ENCODE data around the gene UBE2E2.

The UBE2E2 gene

DNA sequence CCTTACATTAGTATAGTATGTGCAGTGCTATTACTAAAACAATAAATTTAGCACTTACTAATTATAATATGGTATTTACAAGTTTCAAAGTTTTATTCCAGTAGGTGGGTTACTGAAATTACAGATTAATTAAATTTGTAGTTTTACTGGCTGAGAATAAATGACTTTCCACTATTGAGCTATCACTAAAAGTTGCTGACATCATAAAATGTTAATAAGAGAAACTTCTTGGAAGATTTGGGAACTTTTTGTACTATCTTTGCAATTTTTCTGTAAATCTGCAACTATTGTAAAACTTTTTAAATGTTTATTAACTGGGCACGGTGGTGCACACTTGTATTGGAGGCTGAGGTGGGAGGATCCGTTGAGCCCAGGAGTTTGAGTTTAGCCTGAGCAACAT is 247.7 kb downstream of the UBE2E2 start:
- DNase-seq = no peak

DNA sequence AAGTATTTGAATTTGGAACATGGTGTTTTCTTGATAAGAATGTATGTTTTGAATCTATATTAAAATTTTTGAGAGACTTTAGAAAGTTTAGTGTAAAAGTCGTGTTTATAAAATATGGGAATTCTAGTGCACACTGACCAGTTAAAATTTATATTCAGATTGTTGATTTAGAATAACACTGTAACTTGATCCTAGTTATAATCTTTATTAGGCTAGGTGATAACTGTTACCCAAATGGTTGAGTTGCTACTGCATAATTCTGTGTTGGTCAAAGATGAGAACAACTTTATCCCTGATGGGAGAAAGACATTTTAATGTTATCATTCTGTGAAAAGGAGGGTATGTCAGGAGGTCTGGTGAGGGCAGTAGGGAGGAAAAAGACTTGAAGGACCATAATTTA is 249.3 kb downstream of the UBE2E2 start:
- DNase-seq = no peak

DNA sequence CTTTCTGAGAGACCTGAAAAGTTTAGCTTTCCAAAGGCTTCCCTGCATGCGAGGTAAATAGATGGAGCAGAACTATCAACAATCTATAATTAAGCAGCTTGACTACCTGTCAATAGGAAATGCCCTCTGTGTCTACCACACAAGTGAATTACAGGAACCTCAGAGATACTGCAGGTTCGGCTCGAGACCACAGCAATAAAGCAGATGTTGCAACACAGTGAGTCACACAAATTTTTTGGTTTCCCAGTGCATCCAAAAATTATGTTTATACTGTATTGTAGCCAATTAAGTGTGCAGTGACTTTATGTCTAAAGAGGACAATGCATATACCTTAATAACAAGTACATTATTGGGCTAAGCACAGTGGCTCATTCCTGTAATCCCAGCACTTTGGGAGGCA is 252.0 kb downstream of the UBE2E2 start:
- no peak for DNase-seq

DNA sequence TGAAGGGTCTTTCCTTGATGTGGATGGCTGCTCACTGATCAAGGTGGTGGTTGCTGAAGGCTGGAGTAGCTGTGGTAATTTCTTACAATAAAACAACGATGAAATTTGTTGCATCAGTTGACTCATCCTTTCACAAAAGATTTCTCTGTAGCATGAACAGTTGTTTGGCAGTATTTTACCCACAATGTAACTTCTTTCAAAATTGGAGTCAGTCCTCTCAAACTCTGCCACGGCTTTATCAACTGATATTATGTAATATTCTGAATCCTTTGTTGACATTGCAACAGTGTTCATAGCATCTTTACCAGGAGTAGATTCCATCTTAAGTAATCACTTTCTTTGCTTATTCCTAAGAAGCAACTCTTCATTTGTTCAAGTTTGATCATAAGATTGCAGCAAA is 252.6 kb downstream of the UBE2E2 start:
- DNase-seq = no peak

DNA sequence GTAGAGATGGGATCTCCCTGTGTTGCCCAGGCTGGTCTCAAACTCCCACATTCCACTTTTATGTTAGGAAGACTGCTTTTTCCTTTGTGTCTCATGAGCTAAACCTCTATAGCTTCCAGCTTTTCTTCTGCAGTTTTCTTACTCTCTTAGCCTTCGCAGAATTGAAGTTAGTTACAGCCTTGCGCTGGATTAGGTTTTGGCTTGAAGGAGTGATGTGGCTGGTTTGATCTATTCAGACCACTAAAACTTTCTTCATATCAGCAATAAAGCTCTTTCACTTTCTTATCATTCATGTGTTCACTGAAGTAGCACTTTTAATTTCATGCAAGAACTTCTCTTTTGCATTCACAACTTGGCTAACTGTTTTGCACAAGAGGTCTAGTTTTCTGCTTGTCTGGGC is 254.6 kb downstream of the UBE2E2 start:
- no peak for DNase-seq

DNA sequence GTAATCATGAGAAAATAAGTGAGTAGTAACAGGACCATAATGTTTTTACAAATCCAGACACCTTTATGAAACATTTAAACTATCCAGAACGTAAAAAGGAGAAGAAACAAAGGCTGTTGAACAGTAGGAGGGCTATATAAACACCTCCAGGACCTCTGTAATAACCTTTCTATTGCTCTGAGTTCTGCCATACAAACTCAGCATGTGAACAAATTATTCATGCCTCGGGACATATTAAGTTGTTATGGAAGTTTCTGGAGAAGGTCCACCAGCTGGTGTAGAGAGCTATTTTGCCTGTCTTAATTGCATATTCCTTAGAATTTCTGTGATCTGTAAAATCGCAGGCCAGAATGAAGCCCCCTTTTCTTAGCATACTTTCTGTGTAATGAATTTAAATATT is 256.3 kb downstream of the UBE2E2 start:
- DNase-seq = no peak

DNA sequence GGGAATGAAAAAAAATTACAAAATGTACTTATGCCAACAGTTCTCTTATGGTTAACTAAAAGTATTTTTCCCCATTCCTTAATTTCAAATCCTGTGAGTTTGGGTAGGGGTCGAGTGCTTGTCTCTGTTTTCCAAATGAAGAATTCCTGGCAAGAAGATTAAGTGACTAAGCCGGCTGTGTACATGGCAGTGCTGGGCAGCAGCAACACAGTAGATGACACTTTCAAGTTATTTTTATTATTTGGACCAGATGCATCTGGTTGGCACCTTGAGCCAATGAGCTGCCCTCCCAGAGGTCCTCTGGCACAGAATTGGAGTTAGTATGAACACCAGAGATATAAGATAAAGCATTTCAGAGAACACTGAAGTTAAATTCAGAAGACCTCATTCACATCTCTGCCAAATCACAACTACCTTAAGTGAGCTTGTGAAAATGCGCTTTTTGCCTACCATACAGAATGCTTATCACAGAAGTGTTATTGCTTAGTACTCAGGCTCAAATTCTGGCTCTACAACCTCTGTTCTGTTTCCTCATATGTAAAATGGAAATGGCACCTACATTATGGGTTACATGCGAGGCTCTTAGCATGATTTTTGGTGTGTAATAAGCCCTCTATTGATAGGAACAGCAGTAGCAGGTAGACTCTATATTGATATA is 256.9 kb downstream of the UBE2E2 start:
- DNase-seq = no peak

DNA sequence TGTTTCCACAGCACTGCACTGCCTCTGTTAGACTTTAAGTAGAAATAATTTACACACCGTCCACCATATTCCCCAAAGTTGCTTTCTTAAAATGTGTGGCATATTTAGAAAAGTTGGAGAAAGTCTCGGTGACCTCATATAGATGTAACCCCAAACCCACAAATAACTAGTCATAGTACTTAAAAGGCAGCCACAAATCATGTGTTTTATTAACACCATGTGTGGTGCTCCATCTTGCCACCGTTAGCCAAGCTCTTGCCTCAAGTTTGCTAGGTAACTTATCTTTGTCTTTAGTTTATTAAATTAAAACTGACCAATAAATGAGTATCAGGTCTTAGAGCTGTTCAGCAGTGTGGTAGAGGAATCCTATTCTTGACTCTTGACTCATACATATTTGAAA is 257.9 kb downstream of the UBE2E2 start:
- no peak for DNase-seq

DNA sequence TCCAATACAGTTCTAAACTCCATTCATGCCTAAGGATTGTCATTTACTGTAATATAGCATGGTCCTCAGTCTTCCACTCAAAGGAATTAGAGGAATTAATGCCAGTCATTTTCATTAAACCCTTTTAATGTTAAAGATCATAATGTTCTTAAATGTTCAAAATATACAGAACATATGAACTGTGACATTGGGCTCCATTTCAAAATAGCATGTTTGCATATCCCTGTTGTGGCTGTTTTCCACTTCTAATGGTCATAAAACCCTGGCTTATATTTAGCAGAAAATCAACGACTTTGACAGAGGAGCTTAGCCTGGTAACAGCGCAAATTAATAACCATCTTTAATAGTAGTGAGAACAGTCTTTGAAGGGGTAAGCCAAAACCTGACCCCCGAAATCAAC is 260.7 kb downstream of the UBE2E2 start:
- no peak for DNase-seq

DNA sequence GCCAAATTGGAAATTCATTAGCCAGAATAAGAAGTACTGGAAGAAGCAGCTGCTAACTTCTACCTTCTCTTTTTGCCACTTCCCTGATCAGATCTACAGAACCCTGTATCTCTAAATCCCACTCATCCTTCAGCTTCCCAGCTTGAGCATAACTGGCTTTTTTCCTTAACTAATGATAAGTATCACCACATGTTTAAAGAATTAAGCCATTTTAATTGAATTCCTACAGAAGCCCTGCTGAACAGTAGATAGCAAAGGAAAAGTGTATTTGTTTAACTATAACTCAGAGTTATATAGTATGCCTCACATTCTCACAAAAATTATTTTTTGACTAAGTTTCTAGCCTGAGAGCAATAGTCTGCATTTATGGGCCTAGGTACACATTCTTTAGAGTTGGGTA is 262.4 kb downstream of the UBE2E2 start:
- DNase-seq = no peak

DNA sequence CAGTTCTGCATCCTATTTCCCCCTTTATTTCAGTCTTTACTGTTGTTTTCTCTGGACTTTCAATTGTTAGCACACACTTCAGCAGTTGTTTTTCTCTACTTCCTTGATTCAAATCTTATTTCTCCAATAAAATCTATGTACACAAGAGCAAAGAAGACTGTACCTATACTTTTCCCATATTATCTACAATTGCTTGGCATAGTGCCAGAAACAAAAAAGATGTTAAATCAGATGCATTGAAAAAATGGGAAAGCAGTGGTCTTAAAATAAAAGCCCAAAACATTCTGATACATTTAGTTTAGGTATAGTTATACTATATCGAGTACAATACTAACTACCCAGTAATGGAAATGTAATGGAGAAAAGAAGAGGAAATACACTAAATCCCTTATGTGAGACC is 265.1 kb downstream of the UBE2E2 start:
- no peak for DNase-seq

DNA sequence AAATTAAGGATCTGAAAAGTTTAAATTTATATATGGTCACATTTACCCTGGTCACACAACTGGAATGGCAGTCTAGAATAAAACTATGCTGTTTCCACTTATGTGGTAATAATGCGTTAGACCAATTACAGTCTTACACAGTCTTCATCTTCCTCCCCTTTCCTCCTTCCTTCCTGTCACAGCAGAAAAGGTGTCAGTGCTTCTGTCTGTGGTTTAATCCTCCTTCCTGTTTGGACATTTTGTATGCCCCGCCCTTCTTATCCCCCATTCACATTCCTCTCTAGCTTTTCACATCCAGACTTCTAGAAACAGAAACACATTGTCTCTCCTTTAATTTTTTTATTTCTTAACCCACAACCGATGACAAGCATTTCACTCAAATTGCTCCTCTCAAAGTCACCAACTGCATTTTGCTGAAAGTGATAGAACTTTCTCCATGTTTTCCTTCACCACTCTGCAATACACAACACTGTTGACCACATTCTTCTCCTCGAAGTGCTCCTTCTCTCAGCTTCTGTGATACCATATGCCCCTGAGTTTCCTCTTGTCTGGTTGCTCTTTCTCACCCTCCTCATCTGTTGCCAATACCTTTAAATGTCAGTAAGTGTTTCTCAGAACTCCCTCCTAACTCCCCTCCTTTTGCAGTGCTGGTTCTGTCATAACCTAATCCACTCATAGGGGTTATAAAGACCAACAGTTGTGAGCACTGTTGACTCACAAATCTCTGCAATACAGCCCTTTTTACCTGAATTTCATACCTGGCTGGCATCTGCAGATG is 271.6 kb downstream of the UBE2E2 start:
- DNase-seq = no peak

DNA sequence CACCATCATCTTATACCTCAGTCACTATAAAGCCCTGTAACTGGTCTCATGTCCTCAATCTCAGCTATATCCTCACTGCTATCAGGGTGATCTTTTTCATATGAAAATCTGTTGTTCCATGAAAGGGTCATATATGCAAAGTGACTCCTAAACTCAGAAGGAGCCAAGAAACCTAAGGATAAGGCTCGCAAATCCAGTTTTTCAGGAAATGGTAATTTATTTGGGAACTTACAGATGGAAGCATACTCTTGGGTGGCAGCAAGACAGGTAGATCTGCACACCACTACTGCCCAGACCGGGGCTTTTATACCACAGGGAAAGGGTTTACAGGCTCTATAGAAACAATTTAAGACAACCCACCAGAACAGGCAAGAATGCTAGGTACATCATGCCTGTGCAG is 272.3 kb downstream of the UBE2E2 start:
- no peak for DNase-seq

DNA sequence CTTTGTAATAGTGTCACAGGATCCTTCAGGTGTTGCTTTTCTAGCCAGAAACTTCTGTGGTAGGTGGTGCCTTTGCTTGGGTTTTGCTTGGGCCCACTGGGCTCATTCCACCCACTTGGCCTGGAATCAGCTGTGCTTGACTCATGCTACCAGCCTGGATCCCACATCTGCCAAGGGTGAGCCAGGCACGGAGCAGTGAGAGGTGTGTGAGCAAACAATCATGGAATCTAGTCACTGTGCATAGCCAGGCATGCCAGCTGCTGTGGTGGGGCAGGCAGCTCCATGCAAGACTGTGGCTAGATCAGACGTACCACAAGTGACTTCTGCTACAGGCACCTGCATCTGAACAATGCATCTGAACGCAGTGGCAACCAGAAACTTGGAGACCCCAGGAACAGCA is 275.9 kb downstream of the UBE2E2 start:
- no peak for DNase-seq

DNA sequence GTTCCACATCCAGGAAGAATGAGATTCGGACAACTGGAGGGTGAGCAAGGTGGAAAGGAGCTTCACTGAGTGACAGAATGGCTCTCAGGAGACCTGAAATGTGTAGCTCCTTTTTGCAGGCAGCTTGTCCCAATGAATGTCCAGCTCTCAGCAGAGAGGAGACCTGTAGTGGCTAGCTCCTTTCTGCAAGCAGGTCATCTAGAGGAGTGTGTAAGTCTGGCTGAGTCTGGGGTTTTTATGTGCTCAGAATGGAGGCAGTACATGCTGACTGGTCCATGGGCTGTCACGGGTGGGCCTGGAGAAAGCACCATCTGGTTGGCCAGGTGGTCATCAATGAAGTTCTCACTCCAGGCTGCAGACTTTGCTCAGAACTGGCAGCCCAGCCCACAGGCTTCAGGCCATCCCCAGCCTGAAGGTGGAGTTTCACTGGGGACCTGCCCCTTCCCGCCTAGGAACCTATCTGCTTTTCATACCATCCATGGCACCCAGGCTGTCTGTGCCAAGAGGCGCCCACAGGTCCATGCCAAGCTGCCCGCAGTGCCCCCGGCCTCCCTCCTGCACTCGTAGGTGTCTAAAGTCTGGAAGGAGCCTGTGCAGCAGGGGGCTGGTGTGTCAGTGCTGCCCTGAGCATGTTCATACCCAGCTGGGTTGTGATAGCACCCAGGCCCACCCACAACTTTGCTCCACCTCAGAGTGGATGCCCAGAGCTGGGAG is 276.6 kb downstream of the UBE2E2 start:
- no peak for DNase-seq

DNA sequence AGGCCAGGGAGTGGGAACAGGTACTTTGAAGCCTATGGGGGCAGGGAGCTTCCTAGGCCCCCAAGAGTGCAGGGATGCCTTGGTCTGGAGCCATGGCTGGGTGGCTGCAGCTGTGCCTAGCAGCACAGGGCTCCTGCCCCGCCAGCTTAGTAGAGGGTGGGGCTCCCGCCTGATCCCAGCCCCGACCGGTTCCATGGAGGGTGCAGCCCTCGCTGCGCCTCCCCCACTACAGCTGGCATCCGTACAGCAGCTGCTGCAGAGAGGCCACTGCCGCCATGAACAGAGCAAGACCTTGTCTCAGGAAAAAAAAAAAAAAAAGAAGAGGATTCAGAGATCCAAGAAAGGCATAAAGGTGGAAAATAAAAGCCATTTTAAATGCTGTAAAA is 277.2 kb downstream of the UBE2E2 start:
- no peak for DNase-seq

DNA sequence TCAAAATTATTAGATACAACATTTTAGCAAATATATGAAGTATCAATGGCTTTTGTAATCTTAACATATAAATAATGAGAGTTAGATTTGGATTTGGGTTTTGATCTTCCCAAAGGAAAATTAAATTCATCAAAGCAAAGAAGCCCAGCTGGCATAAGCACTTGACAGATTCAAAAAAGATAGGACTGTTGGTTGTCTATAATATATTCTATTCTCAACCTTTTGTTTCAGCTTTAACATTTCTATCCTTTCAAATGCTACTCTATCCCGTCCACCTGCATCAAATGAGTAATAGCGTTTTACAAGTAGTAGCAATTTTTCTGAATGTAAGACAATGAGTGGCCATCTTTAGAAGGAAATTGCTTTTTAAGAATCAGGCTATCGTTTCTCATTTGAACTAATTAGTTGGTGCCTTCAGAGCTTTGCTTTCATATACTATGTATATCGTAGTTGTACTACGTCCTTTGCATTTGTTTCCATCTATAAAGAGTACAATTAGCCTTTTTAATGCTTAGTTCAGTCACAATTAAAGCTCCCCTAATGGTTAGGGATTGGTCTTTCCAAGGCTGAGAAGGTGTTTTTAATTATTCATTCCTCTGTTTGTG is 278.0 kb downstream of the UBE2E2 start:
- no peak for DNase-seq

DNA sequence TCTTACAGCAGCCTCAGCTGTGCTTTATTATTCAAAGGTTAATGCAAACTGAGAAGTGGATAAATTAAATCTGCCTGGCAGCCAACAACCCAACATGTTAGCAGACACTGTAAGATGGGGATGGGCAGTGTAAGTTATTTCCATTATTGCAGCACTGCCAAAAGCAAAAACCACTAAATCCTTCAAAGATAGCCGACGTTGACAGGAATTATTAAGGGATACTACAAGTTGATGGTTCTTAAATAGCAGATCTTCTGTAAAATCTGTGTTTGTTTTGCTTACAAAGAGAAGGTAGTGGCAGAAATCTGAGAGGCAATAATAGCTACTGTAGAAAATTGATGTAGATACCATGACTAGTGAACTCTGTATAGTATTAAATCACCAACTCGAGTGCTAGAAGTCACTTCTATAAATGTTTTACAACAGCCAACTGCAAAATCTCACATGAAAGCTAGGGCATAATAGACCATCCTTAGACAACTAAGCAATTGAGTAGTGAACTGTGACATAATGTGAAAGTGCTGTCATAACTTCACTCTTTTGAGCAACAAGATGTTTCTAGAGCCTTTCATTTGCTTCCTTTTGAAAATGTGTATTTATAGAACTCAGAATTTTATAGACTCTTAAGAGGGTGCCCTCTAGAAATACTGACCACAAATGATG is 278.6 kb downstream of the UBE2E2 start:
- no peak for DNase-seq

DNA sequence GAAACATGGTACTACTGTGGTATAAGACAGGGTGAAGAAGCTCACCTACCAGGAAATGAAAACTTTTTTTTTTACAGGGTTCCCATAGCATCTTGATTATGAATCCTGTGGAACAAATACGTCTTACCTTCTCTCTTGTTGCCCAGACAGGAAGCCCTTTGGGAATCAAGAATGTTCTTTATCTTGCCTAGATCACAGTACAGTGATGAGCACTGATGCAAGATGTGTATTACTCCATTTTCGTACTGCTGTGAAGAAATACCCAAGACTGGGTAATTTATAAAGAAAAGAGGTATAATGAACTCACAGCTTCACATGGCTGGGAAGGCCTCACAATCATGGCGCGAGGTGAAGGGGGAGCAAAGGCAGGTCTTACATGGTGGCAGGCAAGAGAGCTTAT is 281.3 kb downstream of the UBE2E2 start:
- no peak for DNase-seq

DNA sequence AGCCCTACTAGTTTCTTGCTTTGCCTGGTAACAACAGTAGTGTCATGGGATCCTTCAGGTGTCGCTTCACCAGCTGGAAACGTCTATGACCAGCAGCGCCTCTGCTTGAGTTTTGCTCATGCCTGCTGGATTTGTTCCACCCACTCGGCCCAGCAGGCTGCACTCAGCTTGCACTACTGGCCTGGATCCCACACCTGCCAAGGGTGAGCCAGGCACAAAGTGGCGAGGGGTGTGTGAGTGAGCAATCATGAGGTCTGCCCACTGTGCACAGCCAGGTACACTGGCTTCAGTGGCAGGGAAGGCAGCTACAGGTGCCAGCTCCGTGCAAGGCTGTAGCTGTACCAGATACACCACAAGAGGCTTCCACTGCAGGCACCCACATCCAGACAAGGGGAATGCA is 282.8 kb downstream of the UBE2E2 start:
- no peak for DNase-seq

DNA sequence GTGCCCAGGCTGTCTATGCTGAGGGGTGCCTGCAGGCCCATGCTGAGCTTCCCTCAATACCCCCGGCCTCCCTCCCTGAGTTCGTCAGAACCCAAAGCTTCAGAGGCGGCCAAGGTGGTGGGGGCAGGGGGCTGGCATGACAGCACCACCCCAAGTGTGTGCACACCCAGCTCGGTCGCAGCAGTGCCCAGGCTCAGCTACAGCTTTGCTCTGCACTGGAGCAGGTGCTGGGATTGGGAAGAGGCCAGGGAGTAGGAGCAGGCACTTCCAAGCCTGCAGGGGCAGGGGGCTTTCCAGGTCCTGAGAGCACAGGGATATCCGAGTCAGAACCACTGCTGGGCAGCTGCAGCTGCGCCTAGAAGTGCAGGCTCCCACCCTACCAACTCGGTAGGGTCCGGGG is 283.9 kb downstream of the UBE2E2 start:
- DNase-seq = no peak

DNA sequence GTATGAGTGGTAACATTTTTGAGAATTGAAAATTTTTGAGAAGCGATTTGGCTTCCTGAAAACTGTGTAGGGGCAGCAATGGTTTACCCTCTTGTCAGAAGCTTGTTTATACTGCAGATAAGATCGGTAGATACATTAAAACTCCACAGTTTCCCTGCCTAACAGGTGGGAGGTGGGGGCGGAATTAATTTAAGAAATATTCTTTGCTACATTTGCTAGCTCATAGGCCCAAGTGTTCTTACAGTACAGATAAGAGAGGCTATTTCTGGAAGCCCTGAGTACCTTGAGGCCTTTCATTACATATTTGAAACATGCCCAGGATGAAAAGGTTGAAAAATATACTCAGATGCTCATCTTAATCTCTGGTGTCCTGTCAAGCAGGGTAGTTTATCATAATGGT is 285.5 kb downstream of the UBE2E2 start:
- no peak for DNase-seq

Measured in activated CD4-positive, alpha-beta T cell treated with anti-CD3 and anti-CD28 coated beads, Interleukin-2, amount 50 U/mL, for 48 hours (primary cell).